ENCODE data around the gene SLC5A10.
"Not testable (repeated sequence)": the region's sequence is repeated elsewhere in the genome, so short reads cannot be mapped to it uniquely, and the experiment has no call there.

Gene SLC5A10

DNA sequence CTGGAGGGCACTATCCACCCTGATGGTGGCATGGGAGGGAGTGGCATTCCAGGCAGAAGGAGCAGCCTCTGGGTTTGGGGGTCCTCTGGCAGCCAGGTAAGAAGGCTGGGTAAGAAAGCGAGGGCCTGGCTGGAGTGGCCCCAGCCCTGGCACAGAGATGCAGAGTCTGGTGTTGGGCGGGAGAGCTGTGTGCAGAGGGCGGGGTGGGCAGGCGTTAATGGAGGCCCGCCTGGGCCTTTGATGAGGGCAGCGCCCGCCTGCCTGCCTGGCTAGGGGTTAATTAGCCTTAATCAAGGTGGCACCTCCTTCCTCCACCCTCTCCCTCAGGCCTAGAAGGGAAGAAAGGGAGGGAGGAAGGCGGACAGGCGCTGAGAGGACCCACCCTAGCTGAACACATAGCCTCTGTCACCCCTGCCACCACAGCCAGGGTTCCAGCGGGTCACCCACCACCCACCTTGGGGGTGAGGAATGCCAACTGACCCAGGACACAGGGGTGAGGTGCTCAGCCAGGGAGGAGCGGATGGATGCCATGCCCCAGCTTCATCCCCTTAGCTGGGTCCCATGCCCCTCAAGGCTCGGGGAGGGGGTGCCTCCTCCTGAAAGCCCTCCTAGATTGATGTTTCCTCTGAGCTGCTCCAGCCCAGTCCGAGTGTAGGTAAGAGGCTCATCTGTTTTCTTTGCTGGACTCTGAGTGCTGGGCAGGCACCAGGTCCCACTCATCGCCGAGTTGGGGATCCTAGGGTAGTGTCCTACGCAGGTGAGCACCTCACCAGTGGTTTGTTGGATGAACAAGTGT is 66.0 kb downstream of the SLC5A10 start:
- Mint-ChIP-seq H3K4me3 (no peak overlapping the region), H3K27me3 (ENCODE audit: low read depth) (peaks cover 18% of the 10 kb centered on the region), H3K9me3 (no peaks in the 10 kb centered on the region), H3K27ac (no peak overlapping the region), H3K36me3 (ENCODE audit: low read depth) (no peaks in the 10 kb centered on the region), H3K4me1 (peaks cover 6% of the 10 kb centered on the region)
- TF ChIP-seq, protein P1, sequence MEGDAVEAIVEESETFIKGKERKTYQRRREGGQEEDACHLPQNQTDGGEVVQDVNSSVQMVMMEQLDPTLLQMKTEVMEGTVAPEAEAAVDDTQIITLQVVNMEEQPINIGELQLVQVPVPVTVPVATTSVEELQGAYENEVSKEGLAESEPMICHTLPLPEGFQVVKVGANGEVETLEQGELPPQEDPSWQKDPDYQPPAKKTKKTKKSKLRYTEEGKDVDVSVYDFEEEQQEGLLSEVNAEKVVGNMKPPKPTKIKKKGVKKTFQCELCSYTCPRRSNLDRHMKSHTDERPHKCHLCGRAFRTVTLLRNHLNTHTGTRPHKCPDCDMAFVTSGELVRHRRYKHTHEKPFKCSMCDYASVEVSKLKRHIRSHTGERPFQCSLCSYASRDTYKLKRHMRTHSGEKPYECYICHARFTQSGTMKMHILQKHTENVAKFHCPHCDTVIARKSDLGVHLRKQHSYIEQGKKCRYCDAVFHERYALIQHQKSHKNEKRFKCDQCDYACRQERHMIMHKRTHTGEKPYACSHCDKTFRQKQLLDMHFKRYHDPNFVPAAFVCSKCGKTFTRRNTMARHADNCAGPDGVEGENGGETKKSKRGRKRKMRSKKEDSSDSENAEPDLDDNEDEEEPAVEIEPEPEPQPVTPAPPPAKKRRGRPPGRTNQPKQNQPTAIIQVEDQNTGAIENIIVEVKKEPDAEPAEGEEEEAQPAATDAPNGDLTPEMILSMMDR (IDR thresholded peaks at IDR 0.05; ENCODE audit: unreplicated experiment in 3 of 3): no peak

DNA sequence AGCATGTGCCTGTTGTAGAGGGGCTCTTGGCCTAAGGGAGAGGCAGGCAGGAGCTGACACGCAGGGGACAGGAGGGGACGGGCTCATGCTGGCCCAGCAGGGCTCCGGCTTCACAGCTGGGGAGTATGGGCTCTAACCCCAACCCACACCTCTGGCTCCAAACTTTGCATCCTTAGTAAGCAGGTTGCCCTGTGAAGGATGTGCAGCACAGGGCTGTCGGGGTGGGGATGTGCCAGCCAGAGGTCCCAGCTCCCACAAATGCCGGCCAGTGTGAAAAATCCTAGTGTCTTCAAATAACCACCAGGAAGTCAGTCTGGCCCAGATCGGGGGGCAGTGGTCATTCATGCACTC is 66.6 kb downstream of the SLC5A10 start:
- H3K27me3 Mint-ChIP-seq (ENCODE audit: low read depth): peaks cover 18% of the 10 kb centered on the region
- peak overlapping the region in 1 of 3 experiments; percentile 27 for H3K27ac Mint-ChIP-seq
- no peaks in the 10 kb centered on the region for H3K36me3 Mint-ChIP-seq (ENCODE audit: low read depth)
- peaks cover 6% of the 10 kb centered on the region for H3K4me1 Mint-ChIP-seq
- TF ChIP-seq, protein P1 (IDR thresholded peaks at IDR 0.05; ENCODE audit: unreplicated experiment in 3 of 3): no peak
- no peak overlapping the region for H3K4me3 Mint-ChIP-seq
- H3K9me3 Mint-ChIP-seq: no peaks in the 10 kb centered on the region

DNA sequence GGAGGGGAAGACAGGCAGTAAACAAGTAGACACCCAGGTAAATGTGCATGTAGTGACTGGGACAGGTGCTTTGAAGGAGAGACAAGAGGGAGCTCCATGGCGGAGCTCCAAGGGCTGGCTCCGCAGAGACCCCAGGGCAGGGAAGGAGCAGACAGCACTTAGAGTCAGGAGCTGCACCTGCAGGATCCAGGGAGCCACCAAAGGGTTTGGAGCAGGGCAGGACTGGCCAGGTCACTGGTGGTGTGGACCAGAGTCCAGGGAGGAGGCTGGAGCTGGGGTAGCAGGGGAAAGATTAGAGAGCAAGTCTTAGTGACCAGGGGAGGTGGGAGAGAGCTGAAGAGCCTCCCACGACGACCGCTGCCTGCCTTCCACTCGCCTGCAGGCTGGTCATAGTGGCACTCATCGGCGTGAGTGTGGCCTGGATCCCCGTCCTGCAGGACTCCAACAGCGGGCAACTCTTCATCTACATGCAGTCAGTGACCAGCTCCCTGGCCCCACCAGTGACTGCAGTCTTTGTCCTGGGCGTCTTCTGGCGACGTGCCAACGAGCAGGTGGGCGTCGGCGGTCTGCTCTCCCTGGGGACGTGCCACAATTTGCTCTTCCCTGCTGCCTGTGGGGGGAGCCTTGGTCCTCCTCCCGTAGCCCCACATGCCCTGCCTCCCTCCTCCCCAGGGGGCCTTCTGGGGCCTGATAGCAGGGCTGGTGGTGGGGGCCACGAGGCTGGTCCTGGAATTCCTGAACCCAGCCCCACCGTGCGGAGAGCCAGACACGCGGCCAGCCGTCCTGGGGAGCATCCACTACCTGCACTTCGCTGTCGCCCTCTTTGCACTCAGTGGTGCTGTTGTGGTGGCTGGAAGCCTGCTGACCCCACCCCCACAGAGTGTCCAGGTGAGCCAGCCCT is 67.3 kb downstream of the SLC5A10 start:
- Mint-ChIP-seq H3K27me3 (ENCODE audit: low read depth) (peaks cover 18% of the 10 kb centered on the region), H3K4me3 (no peak overlapping the region), H3K4me1 (peaks cover 6% of the 10 kb centered on the region), H3K36me3 (ENCODE audit: low read depth) (no peaks in the 10 kb centered on the region), H3K9me3 (no peaks in the 10 kb centered on the region), H3K27ac (peak overlapping the region in 1 of 3 experiments; percentile 27)
- TF ChIP-seq, protein P1 (IDR thresholded peaks at IDR 0.05; ENCODE audit: unreplicated experiment in 3 of 3): no peak

DNA sequence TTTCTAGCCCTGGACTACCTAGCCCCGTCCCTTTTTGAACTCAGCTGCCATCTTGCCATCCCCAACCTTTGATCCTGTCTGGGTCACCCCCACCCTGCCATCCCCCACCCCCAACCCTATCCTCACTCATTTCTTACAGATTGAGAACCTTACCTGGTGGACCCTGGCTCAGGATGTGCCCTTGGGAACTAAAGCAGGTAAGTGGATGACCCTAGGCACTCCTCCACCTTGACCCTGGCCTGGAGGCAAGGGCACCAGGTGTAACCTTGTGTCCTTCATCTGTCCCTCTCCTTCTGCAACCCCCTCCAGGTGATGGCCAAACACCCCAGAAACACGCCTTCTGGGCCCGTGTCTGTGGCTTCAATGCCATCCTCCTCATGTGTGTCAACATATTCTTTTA is 68.1 kb downstream of the SLC5A10 start:
- H3K27ac Mint-ChIP-seq: no peak overlapping the region
- TF ChIP-seq, protein P1 (IDR thresholded peaks at IDR 0.05; ENCODE audit: unreplicated experiment in 3 of 3): no peak
- H3K27me3 Mint-ChIP-seq (ENCODE audit: low read depth): peaks cover 18% of the 10 kb centered on the region

DNA sequence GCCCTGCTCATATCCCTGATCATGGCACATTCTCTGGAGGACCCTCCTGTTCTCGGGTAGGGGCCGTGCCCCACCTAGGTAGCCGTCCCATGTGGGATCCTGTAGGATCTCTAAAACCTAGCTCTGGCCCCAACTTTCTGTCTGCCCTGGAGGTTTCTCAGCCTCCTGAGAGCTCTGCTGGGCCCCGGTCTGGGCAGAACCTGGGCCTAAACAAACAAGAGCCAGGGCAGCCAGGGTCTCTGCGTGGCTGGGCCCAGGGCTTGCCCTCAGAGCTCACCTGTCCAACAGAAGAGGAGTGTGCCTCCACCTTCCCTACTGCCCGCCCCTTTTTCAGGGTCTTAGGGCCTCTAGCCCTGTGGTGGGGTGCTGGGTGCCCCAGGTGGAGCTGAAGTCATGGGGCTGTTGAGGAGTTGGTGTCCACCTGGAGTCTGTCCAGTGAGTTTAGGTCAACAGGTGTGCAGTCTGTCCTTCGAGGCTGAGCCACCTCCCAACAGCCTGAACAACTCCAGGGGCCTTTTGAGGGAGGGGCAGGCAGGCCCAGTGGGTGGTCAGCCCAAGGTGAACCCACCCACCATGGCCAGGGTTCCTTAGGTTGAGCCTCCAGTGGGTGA is 69.2 kb downstream of the SLC5A10 start:
- H3K9me3 Mint-ChIP-seq; H3K27ac Mint-ChIP-seq; H3K36me3 Mint-ChIP-seq (ENCODE audit: low read depth); H3K4me3 Mint-ChIP-seq; H3K4me1 Mint-ChIP-seq; H3K27me3 Mint-ChIP-seq (ENCODE audit: low read depth): not testable (repeated sequence)

More for the DNA sequence above, 68.1 kb downstream of the SLC5A10 start:
- no peaks in the 10 kb centered on the region for H3K9me3 Mint-ChIP-seq
- H3K36me3 Mint-ChIP-seq (ENCODE audit: low read depth): no peaks in the 10 kb centered on the region
- peaks cover 6% of the 10 kb centered on the region for H3K4me1 Mint-ChIP-seq
- H3K4me3 Mint-ChIP-seq: no peak overlapping the region

DNA sequence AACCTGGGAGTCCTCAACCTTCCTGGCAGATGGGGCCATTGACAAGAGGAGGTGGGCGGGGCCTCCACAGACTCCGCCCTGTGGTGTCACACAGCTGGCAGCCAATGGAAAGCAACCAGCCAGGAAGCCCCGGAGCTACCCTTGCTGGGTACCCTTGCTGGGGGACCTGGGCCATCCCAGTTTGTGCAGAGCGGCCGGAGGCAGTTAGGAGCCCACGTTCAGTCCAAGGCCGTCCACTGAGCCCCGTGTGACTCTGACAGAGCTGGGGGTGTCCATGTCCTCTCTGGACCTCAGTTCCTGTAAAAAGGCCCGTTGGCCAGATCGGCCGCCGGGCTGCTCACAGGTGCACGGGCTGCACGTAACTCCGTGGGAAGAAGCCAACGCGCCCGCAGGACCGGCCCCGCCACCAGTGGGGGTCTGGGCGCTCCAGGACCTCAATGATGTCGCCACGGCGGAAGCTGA is 69.7 kb downstream of the SLC5A10 start:
- no peaks in the 10 kb centered on the region for H3K9me3 Mint-ChIP-seq

More for the DNA sequence above, 69.7 kb downstream of the SLC5A10 start:
- TF ChIP-seq, protein P1 (IDR thresholded peaks at IDR 0.05; ENCODE audit: unreplicated experiment in 3 of 3): no peak
- no peak overlapping the region for H3K27ac Mint-ChIP-seq
- H3K27me3 Mint-ChIP-seq (ENCODE audit: low read depth): peaks cover 7% of the 10 kb centered on the region
- peaks cover 6% of the 10 kb centered on the region for H3K4me1 Mint-ChIP-seq
- H3K4me3 Mint-ChIP-seq: no peak overlapping the region
- H3K36me3 Mint-ChIP-seq (ENCODE audit: low read depth): no peaks in the 10 kb centered on the region

Data from nephron (organoid).